B cell (primary cell): ENCODE results near the gene ABCD1. TPM values are rescaled to one million over a fixed set of nuclear protein-coding genes. Genes with fewer than 3 reads are reported as not detected.

Experiments used
- ATAC-seq: fragments of 200-7000 bp; cut with Tn5 transposase; one replicate; pipeline ENCODE4 v1.10.0; 2021; ENCODE audit warnings: low read depth, mild to moderate bottlenecking, moderate number of reproducible peaks, moderate library complexity
- CTCF ChIA-PET: fragments of 350-600 bp; sonication (Branson Sonifier 250); formaldehyde crosslinking; loops from one replicate; lab custom pipeline; 2021; ENCODE audit warnings: antibody characterized with exemption, inconsistent platforms; lab: Charles Lee
- POLR2A ChIA-PET: fragments of 350-600 bp; sonication (Branson Sonifier 250); formaldehyde crosslinking; loops from one replicate; lab custom pipeline; 2021; ENCODE audit warnings: antibody characterized with exemption; lab: Charles Lee
- DNase-seq: peaks from one replicate; pipeline ENCODE4 v3.0.0; 2013
- H2AFZ ChIP-seq: 2 replicates; pipeline ENCODE4 v1.6.1; 2012; ENCODE audit warnings: mild to moderate bottlenecking, low read depth, low read length; ENCODE audit not compliant: insufficient read depth, poor library complexity, severe bottlenecking
- H3K27ac ChIP-seq, 2 donors: 1 replicate in 1 of 2; 2 replicates in 1 of 2; pipeline ENCODE4 v1.5.1; 2012 to 2013; ENCODE audit warnings: low read length in 2 of 2, mild to moderate bottlenecking in 2 of 2, moderate library complexity in 1 of 2
- H3K27me3 ChIP-seq, 4 experiments: fragments of 200-600 bp in 1 of 4; sonication (generic) in 1 of 4; replicated peaks in 1 of 4; 1 replicate in 2 of 4; 2 replicates in 2 of 4; pipeline versions ENCODE4 v1.6.1 to v1.7.0; 2013 to 2016; ENCODE audit warnings: low read length in 3 of 4, mild to moderate bottlenecking in 2 of 4, mixed read lengths in 1 of 4, moderate library complexity in 1 of 4; ENCODE audit not compliant: insufficient read depth in 4 of 4, control insufficient read depth in 3 of 4; ENCODE audit errors: control extremely low read depth in 1 of 4
- H3K36me3 ChIP-seq, 2 experiments: replicated peaks in 1 of 2; 1 replicate in 1 of 2; 2 replicates in 1 of 2; pipeline versions ENCODE4 v1.6.1 to v1.7.1; 2013; ENCODE audit warnings: low read length in 1 of 2; ENCODE audit not compliant: insufficient read depth in 2 of 2, control insufficient read depth in 1 of 2; ENCODE audit errors: control extremely low read depth in 1 of 2, extremely low read depth in 1 of 2
- H3K4me1 ChIP-seq, 2 donors: fragments of 200-600 bp in 1 of 2; sonication (generic) in 1 of 2; 1 replicate in 1 of 2; 2 replicates in 1 of 2; pipeline versions ENCODE4 v1.5.1 to v1.6.1; 2013 to 2017; ENCODE audit warnings: low read length in 2 of 2; ENCODE audit not compliant: control insufficient read depth in 2 of 2, insufficient read depth in 2 of 2
- H3K4me2 ChIP-seq: replicated peaks from 2 replicates; pipeline ENCODE3; 2012; ENCODE audit warnings: mild to moderate bottlenecking, low read depth, low read length; ENCODE audit not compliant: poor library complexity, severe bottlenecking
- H3K4me3 ChIP-seq, 5 experiments: fragments of 200-600 bp in 1 of 5; sonication (generic) in 1 of 5; 1 replicate in 3 of 5; 2 replicates in 2 of 5; pipeline versions ENCODE4 v1.5.1 to v1.7.0; 2011 to 2016; ENCODE audit warnings: low read length in 4 of 5, mild to moderate bottlenecking in 4 of 5, low read depth in 2 of 5, control low read depth in 1 of 5, moderate library complexity in 1 of 5; ENCODE audit not compliant: insufficient read depth in 1 of 5; ENCODE audit errors: control extremely low read depth in 1 of 5, extremely low read depth in 1 of 5
- H3K79me2 ChIP-seq: fragments of 200-600 bp; sonication (generic); one replicate; pipeline ENCODE4 v1.6.0; 2016; ENCODE audit warnings: low read length; ENCODE audit not compliant: control insufficient read depth, insufficient read depth
- H3K9ac ChIP-seq: fragments of 200-600 bp; sonication (generic); 2 replicates; pipeline ENCODE4 v1.6.1; 2017; ENCODE audit warnings: mild to moderate bottlenecking, low read length, moderate library complexity
- H3K9me3 ChIP-seq, 3 donors: one replicate each; pipeline versions ENCODE4 v1.6.1 to v1.7.1; 2013; ENCODE audit warnings: low read length in 2 of 3; ENCODE audit not compliant: control insufficient read depth in 2 of 3, insufficient read depth in 1 of 3; ENCODE audit errors: control extremely low read depth in 1 of 3
- H4K20me1 ChIP-seq: 2 replicates; pipeline ENCODE4 v1.6.0; 2012; ENCODE audit warnings: mild to moderate bottlenecking, low read length; ENCODE audit not compliant: insufficient read depth, control insufficient read depth, poor library complexity, severe bottlenecking
- H3K27ac Mint-ChIP-seq: one replicate; pipeline ENCODE4 v1.8.0; 2021; ENCODE audit warnings: mixed read lengths
- H3K27me3 Mint-ChIP-seq: one replicate; pipeline ENCODE4 v1.8.0; 2021; ENCODE audit warnings: mixed read lengths
- H3K4me1 Mint-ChIP-seq: one replicate; pipeline ENCODE4 v1.8.0; 2021; ENCODE audit warnings: mixed read lengths
- H3K4me3 Mint-ChIP-seq: one replicate; pipeline ENCODE4 v1.8.0; 2021; ENCODE audit warnings: mixed read lengths
- H3K9me3 Mint-ChIP-seq: one replicate; pipeline ENCODE4 v1.8.0; 2022; ENCODE audit warnings: mixed read lengths; ENCODE audit not compliant: insufficient read depth
- EZH2 ChIP-seq: IDR thresholded peaks from 2 replicates; pipeline ENCODE4 v1.6.1; 2012; ENCODE audit warnings: borderline replicate concordance, low read depth, mild to moderate bottlenecking, moderate library complexity, low read length; ENCODE audit not compliant: insufficient read depth, poor library complexity, severe bottlenecking
- WGBS: methylation state at CpG from one replicate; pipeline ENCODE4 v1.1.5; 2013; ENCODE audit warnings: missing lambda C conversion rate; ENCODE audit not compliant: insufficient coverage; 5-methylcytosine and 5-hydroxymethylcytosine counted together
- intact Hi-C: fragments of 100-400 bp; cut with micrococcal nuclease; formaldehyde crosslinking; loops from one replicate; pipeline ENCODE4 v1.10.0; 2022
- polyA plus RNA-seq: library from polyadenylated mRNA; depleted of rRNA; stranded (reverse); fragments of >200 nt; gene quantifications from 2 replicates; pipeline ENCODE4 v1.2.3, GENCODE V29; 2012
- total RNA-seq, 2 donors: library from RNA; stranded (reverse); fragments of 120-200 nt in 1 of 2; gene quantifications; 1 replicate in 1 of 2; 2 replicates in 1 of 2; pipeline versions ENCODE4 v1.2.3 to v1.2.4, GENCODE V29; 2013 to 2022
- TF ChIP-seq, protein P1 (sequence below): fragments of 200-600 bp; IDR thresholded peaks from one replicate; pipeline ENCODE4 v1.8.0; 2022; ENCODE audit warnings: antibody characterized with exemption, mild to moderate bottlenecking

ABCD1 gene
- total and polyA plus RNA-seq, 2 donors (not counting 1 experiment from before 2014, with no cell fraction given) = 9.7 to 12.2 TPM

DNA sequence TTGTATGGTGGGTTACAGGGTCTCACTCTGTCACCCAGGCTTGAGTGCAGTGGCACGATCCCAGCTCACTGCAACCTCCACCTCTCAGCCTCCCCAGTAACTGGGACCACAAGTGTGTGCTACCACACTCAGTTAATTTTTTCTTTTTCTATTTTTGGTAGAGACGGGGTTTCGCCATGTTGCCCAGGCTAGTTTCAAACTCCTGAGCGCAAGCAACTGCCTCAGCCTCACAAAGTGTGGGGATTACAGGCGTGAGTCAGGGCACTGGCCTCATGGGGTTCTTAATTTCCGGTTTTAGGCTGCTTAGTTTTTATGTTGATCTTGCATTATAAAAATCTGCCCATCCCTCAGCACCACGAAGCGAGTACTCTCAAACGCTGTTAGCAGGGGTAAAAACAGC is 7.2 kb upstream of the ABCD1 start:
- H4K20me1 ChIP-seq = peaks cover 56% of the 10 kb centered on the region
- TF ChIP-seq, protein P1, sequence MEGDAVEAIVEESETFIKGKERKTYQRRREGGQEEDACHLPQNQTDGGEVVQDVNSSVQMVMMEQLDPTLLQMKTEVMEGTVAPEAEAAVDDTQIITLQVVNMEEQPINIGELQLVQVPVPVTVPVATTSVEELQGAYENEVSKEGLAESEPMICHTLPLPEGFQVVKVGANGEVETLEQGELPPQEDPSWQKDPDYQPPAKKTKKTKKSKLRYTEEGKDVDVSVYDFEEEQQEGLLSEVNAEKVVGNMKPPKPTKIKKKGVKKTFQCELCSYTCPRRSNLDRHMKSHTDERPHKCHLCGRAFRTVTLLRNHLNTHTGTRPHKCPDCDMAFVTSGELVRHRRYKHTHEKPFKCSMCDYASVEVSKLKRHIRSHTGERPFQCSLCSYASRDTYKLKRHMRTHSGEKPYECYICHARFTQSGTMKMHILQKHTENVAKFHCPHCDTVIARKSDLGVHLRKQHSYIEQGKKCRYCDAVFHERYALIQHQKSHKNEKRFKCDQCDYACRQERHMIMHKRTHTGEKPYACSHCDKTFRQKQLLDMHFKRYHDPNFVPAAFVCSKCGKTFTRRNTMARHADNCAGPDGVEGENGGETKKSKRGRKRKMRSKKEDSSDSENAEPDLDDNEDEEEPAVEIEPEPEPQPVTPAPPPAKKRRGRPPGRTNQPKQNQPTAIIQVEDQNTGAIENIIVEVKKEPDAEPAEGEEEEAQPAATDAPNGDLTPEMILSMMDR = no peak
- no peak for TF ChIP-seq EZH2
- H3K27ac ChIP-seq = no peak overlapping the region
- no peak overlapping the region for H3K4me3 ChIP-seq
- H3K4me1 ChIP-seq = peaks cover under 1 to 3% of the 10 kb centered on the region in 2 donors
- Mint-ChIP-seq H3K27me3 (no peaks in the 10 kb centered on the region), H3K27ac (no peak overlapping the region), H3K4me3 (no peak overlapping the region), H3K4me1 (peaks cover 7% of the 10 kb centered on the region), H3K9me3 (no peaks in the 10 kb centered on the region)
- 100% methylated on average over 3 of the region's 9 CpGs for WGBS
- H3K9me3 ChIP-seq = no peaks in the 10 kb centered on the region
- peaks cover 72% of the 10 kb centered on the region for H3K79me2 ChIP-seq
- no peak overlapping the region for H3K9ac ChIP-seq
- no peak for ATAC-seq
- intact Hi-C loops = no loop called here
- ChIA-PET CTCF (no interaction called here), POLR2A (no interaction called here)
- H3K36me3 ChIP-seq = peaks cover 8 to 59% of the 10 kb centered on the region in 2 experiments
- no peaks in the 10 kb centered on the region for H3K27me3 ChIP-seq
- H3K4me2 ChIP-seq = no peak overlapping the region
- no peak for DNase-seq
- H2AFZ ChIP-seq = no peak overlapping the region

DNA sequence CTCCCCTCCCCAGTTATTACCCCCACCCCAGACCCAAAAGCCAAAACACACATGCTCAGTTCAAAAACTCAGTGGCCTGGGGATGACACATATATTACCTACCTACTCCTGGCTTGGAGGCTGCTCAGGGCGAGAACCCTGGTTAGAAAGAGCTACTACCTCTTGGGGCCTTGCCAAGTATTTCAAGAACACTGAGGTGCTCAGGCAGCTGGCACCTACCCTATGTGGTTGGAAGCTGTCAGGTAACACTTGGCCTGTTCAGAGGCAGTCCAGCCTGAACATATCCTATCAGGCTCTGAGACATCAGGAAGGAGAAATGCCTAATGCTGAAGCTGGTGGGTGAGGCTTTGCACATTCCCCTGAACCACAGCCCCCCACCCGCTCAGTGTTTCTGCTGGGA is 5.4 kb upstream of the ABCD1 start:
- TF ChIP-seq, protein P1 = no peak
- no peak for TF ChIP-seq EZH2
- Histone ChIP-seq H3K27ac (no peak overlapping the region), H4K20me1 (peaks cover 65% of the 10 kb centered on the region), H3K4me3 (no peak overlapping the region), H3K9me3 (no peaks in the 10 kb centered on the region), H3K36me3 (peaks cover 6 to 52% of the 10 kb centered on the region in 2 experiments), H3K9ac (no peak overlapping the region), H3K27me3 (no peaks in the 10 kb centered on the region), H2AFZ (no peak overlapping the region), H3K79me2 (peaks cover 77% of the 10 kb centered on the region), H3K4me2 (no peak overlapping the region), H3K4me1 (peaks cover 10 to 11% of the 10 kb centered on the region in 2 donors)
- H3K9me3 Mint-ChIP-seq = no peaks in the 10 kb centered on the region
- ATAC-seq (no peak), DNase-seq (no peak)
- ChIA-PET POLR2A (no interaction called here), CTCF (no interaction called here)
- no peak overlapping the region for H3K4me3 Mint-ChIP-seq
- H3K4me1 Mint-ChIP-seq = peaks cover 16% of the 10 kb centered on the region
- intact Hi-C loops = no loop called here
- H3K27ac Mint-ChIP-seq = no peak overlapping the region
- no peaks in the 10 kb centered on the region for H3K27me3 Mint-ChIP-seq
- WGBS = no CpG with 5 or more reads among the region's 2 CpGs
